B cell (primary cell): Measurements from ENCODE around the gene EMC10. TPM values are rescaled to one million over a fixed set of nuclear protein-coding genes. Genes with fewer than 3 reads are reported as not detected.
"Not testable (repeated sequence)": the region's sequence is repeated elsewhere in the genome, so short reads cannot be mapped to it uniquely, and the experiment has no call there.

Experiments
- ATAC-seq: fragments of 200-7000 bp; cut with Tn5 transposase; one replicate; pipeline ENCODE4 v1.10.0; 2021; ENCODE audit warnings: low read depth, mild to moderate bottlenecking, moderate number of reproducible peaks, moderate library complexity
- CTCF ChIA-PET: fragments of 350-600 bp; sonication (Branson Sonifier 250); formaldehyde crosslinking; loops from one replicate; lab custom pipeline; 2021; ENCODE audit warnings: antibody characterized with exemption, inconsistent platforms; lab: Charles Lee
- POLR2A ChIA-PET: fragments of 350-600 bp; sonication (Branson Sonifier 250); formaldehyde crosslinking; loops from one replicate; lab custom pipeline; 2021; ENCODE audit warnings: antibody characterized with exemption; lab: Charles Lee
- DNase-seq: peaks from one replicate; pipeline ENCODE4 v3.0.0; 2013
- H2AFZ ChIP-seq: 2 replicates; pipeline ENCODE4 v1.6.1; 2012; ENCODE audit warnings: mild to moderate bottlenecking, low read depth, low read length; ENCODE audit not compliant: insufficient read depth, poor library complexity, severe bottlenecking
- H3K27ac ChIP-seq, 2 donors: 1 replicate in 1 of 2; 2 replicates in 1 of 2; pipeline ENCODE4 v1.5.1; 2012 to 2013; ENCODE audit warnings: low read length in 2 of 2, mild to moderate bottlenecking in 2 of 2, moderate library complexity in 1 of 2
- H3K27me3 ChIP-seq, 4 experiments: fragments of 200-600 bp in 1 of 4; sonication (generic) in 1 of 4; replicated peaks in 1 of 4; 1 replicate in 2 of 4; 2 replicates in 2 of 4; pipeline versions ENCODE4 v1.6.1 to v1.7.0; 2013 to 2016; ENCODE audit warnings: low read length in 3 of 4, mild to moderate bottlenecking in 2 of 4, mixed read lengths in 1 of 4, moderate library complexity in 1 of 4; ENCODE audit not compliant: insufficient read depth in 4 of 4, control insufficient read depth in 3 of 4; ENCODE audit errors: control extremely low read depth in 1 of 4
- H3K36me3 ChIP-seq, 2 experiments: replicated peaks in 1 of 2; 1 replicate in 1 of 2; 2 replicates in 1 of 2; pipeline versions ENCODE4 v1.6.1 to v1.7.1; 2013; ENCODE audit warnings: low read length in 1 of 2; ENCODE audit not compliant: insufficient read depth in 2 of 2, control insufficient read depth in 1 of 2; ENCODE audit errors: control extremely low read depth in 1 of 2, extremely low read depth in 1 of 2
- H3K4me1 ChIP-seq, 2 donors: fragments of 200-600 bp in 1 of 2; sonication (generic) in 1 of 2; 1 replicate in 1 of 2; 2 replicates in 1 of 2; pipeline versions ENCODE4 v1.5.1 to v1.6.1; 2013 to 2017; ENCODE audit warnings: low read length in 2 of 2; ENCODE audit not compliant: control insufficient read depth in 2 of 2, insufficient read depth in 2 of 2
- H3K4me2 ChIP-seq: replicated peaks from 2 replicates; pipeline ENCODE3; 2012; ENCODE audit warnings: mild to moderate bottlenecking, low read depth, low read length; ENCODE audit not compliant: poor library complexity, severe bottlenecking
- H3K4me3 ChIP-seq, 5 experiments: fragments of 200-600 bp in 1 of 5; sonication (generic) in 1 of 5; 1 replicate in 3 of 5; 2 replicates in 2 of 5; pipeline versions ENCODE4 v1.5.1 to v1.7.0; 2011 to 2016; ENCODE audit warnings: low read length in 4 of 5, mild to moderate bottlenecking in 4 of 5, low read depth in 2 of 5, control low read depth in 1 of 5, moderate library complexity in 1 of 5; ENCODE audit not compliant: insufficient read depth in 1 of 5; ENCODE audit errors: control extremely low read depth in 1 of 5, extremely low read depth in 1 of 5
- H3K79me2 ChIP-seq: fragments of 200-600 bp; sonication (generic); one replicate; pipeline ENCODE4 v1.6.0; 2016; ENCODE audit warnings: low read length; ENCODE audit not compliant: control insufficient read depth, insufficient read depth
- H3K9ac ChIP-seq: fragments of 200-600 bp; sonication (generic); 2 replicates; pipeline ENCODE4 v1.6.1; 2017; ENCODE audit warnings: mild to moderate bottlenecking, low read length, moderate library complexity
- H3K9me3 ChIP-seq, 3 donors: one replicate each; pipeline versions ENCODE4 v1.6.1 to v1.7.1; 2013; ENCODE audit warnings: low read length in 2 of 3; ENCODE audit not compliant: control insufficient read depth in 2 of 3, insufficient read depth in 1 of 3; ENCODE audit errors: control extremely low read depth in 1 of 3
- H4K20me1 ChIP-seq: 2 replicates; pipeline ENCODE4 v1.6.0; 2012; ENCODE audit warnings: mild to moderate bottlenecking, low read length; ENCODE audit not compliant: insufficient read depth, control insufficient read depth, poor library complexity, severe bottlenecking
- H3K27ac Mint-ChIP-seq: one replicate; pipeline ENCODE4 v1.8.0; 2021; ENCODE audit warnings: mixed read lengths
- H3K27me3 Mint-ChIP-seq: one replicate; pipeline ENCODE4 v1.8.0; 2021; ENCODE audit warnings: mixed read lengths
- H3K4me1 Mint-ChIP-seq: one replicate; pipeline ENCODE4 v1.8.0; 2021; ENCODE audit warnings: mixed read lengths
- H3K4me3 Mint-ChIP-seq: one replicate; pipeline ENCODE4 v1.8.0; 2021; ENCODE audit warnings: mixed read lengths
- H3K9me3 Mint-ChIP-seq: one replicate; pipeline ENCODE4 v1.8.0; 2022; ENCODE audit warnings: mixed read lengths; ENCODE audit not compliant: insufficient read depth
- CTCF ChIP-seq: fragments of 200-600 bp; IDR thresholded peaks from one replicate; pipeline ENCODE4 v1.8.0; 2022; ENCODE audit warnings: antibody characterized with exemption, mild to moderate bottlenecking
- EZH2 ChIP-seq: IDR thresholded peaks from 2 replicates; pipeline ENCODE4 v1.6.1; 2012; ENCODE audit warnings: borderline replicate concordance, low read depth, mild to moderate bottlenecking, moderate library complexity, low read length; ENCODE audit not compliant: insufficient read depth, poor library complexity, severe bottlenecking
- WGBS: methylation state at CpG from one replicate; pipeline ENCODE4 v1.1.5; 2013; ENCODE audit warnings: missing lambda C conversion rate; ENCODE audit not compliant: insufficient coverage; 5-methylcytosine and 5-hydroxymethylcytosine counted together
- intact Hi-C: fragments of 100-400 bp; cut with micrococcal nuclease; formaldehyde crosslinking; loops from one replicate; pipeline ENCODE4 v1.10.0; 2022
- polyA plus RNA-seq: library from polyadenylated mRNA; depleted of rRNA; stranded (reverse); fragments of >200 nt; gene quantifications from 2 replicates; pipeline ENCODE4 v1.2.3, GENCODE V29; 2012
- total RNA-seq, 2 donors: library from RNA; stranded (reverse); fragments of 120-200 nt in 1 of 2; gene quantifications; 1 replicate in 1 of 2; 2 replicates in 1 of 2; pipeline versions ENCODE4 v1.2.3 to v1.2.4, GENCODE V29; 2013 to 2022

EMC10 gene
- total and polyA plus RNA-seq, 2 donors (not counting 1 experiment from before 2014, with no cell fraction given), result 51.1 to 88.1 TPM

DNA sequence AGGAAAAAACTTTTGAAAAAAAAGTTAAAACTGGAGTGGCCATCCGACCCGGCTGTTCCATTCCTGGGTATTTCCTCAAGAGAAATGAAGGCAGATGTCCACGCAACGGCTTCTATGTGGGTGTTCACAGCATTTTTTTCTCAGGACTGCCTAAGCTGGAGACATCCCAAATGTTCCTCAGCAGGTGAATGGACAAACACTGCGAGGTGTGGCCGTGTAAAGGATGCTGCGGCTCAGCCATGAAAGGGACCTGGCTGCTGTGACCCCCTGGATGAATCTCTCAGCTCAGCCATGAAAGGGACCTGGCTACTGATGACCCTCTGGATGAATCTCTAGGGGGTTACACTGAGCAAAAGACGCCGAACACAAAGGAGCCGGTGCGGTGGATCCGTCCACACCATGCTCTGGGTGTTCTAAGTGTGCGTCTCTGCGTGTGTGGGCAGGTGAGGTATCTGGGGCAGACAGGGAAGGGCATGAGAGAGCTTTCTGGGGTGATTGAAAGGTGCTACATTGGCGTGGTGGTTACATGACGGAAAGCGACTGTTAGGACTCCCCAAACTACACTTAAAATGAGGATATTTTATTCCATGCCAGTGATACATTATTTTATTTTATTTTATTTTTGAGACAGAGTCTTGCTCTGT, 44.6 kb downstream of the EMC10 start:
- Histone ChIP-seq H3K4me2 (no peak overlapping the region), H2AFZ (no peak overlapping the region), H3K27ac (no peak overlapping the region), H4K20me1 (no peaks in the 10 kb centered on the region), H3K36me3 (no peaks in the 10 kb centered on the region), H3K9ac (no peak overlapping the region), H3K4me1 (no peaks in the 10 kb centered on the region), H3K27me3 (peaks cover 0 to 3% (median 0%) of the 10 kb centered on the region in 4 experiments), H3K79me2 (no peaks in the 10 kb centered on the region), H3K9me3 (peaks cover 0 to 7% (median 0%) of the 10 kb centered on the region in 3 donors), H3K4me3 (no peak overlapping the region)
- H3K27me3 Mint-ChIP-seq, result no peaks in the 10 kb centered on the region
- POLR2A ChIA-PET, result no interaction called here
- CTCF ChIA-PET, result no interaction called here
- 92% methylated on average over 12 of the region's 17 CpGs for WGBS
- TF ChIP-seq EZH2 (no peak), CTCF (no peak)
- no peaks in the 10 kb centered on the region for H3K9me3 Mint-ChIP-seq
- H3K4me1 Mint-ChIP-seq, result no peaks in the 10 kb centered on the region
- ATAC-seq (no peak), DNase-seq (no peak)
- intact Hi-C loops, result no loop called here
- no peak overlapping the region for H3K4me3 Mint-ChIP-seq
- no peak overlapping the region for H3K27ac Mint-ChIP-seq

DNA sequence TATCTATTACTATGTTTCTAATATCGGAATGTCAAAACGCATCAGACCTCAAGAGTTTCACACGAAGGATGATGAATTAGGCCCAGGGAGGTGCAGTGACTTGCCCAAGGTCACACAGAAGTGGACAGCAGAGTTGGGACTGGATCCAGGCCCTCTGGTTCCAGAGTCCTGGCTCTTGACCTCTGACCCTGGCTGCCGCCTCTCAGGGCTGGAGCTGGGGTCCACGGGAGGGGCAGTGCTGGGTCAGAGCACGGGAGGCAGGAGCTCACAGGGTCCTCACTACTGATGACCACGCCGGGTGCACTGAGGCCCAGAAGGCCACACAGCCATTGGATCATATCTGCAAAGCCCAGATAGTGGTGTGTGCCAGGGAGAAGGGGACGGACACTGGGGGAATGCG, 46.6 kb downstream of the EMC10 start:
- H2AFZ ChIP-seq, result no peak overlapping the region
- no peaks in the 10 kb centered on the region for H3K36me3 ChIP-seq
- no peaks in the 10 kb centered on the region for H3K4me1 ChIP-seq
- DNase-seq, result no peak
- 90% methylated on average over 10 of the region's 10 CpGs for WGBS
- intact Hi-C loops, result no loop called here
- H3K79me2 ChIP-seq, result no peaks in the 10 kb centered on the region
- no peaks in the 10 kb centered on the region for H3K9me3 Mint-ChIP-seq
- H3K27me3 ChIP-seq, result peaks cover 0 to 3% (median 0%) of the 10 kb centered on the region in 4 experiments
- H3K4me2 ChIP-seq, result no peak overlapping the region
- no peaks in the 10 kb centered on the region for H3K4me1 Mint-ChIP-seq
- H4K20me1 ChIP-seq, result no peaks in the 10 kb centered on the region
- peaks cover 0 to 7% (median 0%) of the 10 kb centered on the region in 3 donors for H3K9me3 ChIP-seq
- CTCF ChIA-PET, result interaction anchor here (0.6 to 1.5 kb wide), 3 partner anchors 11 to 589 kb away, joined by 3 to 7 read pairs (median 5); no protein-coding TSS in a partner anchor
- POLR2A ChIA-PET, result no interaction called here
- H3K27me3 Mint-ChIP-seq, result no peaks in the 10 kb centered on the region
- TF ChIP-seq EZH2, result no peak
- TF ChIP-seq CTCF, result no peak
- H3K4me3 Mint-ChIP-seq, result no peak overlapping the region
- H3K27ac ChIP-seq, result no peak overlapping the region
- no peak overlapping the region for H3K27ac Mint-ChIP-seq
- H3K4me3 ChIP-seq, result no peak overlapping the region
- H3K9ac ChIP-seq, result no peak overlapping the region
- no peak for ATAC-seq

DNA sequence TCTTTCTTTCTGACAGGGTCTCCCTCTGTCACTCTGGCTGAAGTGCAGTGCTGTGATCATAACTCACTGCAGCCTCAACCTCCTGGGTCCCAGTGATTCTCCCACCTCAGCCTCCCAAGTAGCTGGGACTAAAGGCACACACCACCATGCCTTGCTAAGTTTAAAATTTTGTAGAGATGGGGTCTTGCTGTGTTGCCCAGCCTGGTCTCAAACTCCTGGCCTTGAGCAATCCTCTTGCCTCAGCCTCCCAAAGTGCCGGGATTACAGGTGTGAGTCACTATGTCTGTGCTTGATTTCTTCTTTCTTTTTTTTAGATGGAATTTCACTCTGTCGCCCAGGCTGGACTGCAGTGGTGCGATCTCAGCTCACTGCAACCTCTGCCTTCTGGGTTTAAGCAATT, 51.7 kb downstream of the EMC10 start:
- H2AFZ ChIP-seq, H3K4me1 Mint-ChIP-seq, H3K9me3 Mint-ChIP-seq, CTCF ChIA-PET, DNase-seq, intact Hi-C loops, H3K27ac ChIP-seq, H3K4me3 Mint-ChIP-seq, H3K4me1 ChIP-seq, H3K9ac ChIP-seq, ATAC-seq, H3K4me2 ChIP-seq, H3K79me2 ChIP-seq, H3K4me3 ChIP-seq, H4K20me1 ChIP-seq, H3K36me3 ChIP-seq, H3K27ac Mint-ChIP-seq, H3K27me3 ChIP-seq, POLR2A ChIA-PET: not testable (repeated sequence)
- 100% methylated on average over 3 of the region's 3 CpGs for WGBS
- peaks cover 0 to 13% (median 6%) of the 10 kb centered on the region in 3 donors for H3K9me3 ChIP-seq
- H3K27me3 Mint-ChIP-seq, result peaks cover 16% of the 10 kb centered on the region
